Tibial nerve (tissue), 4 donors: Measurements from ENCODE around the gene ICE1. TPM values are rescaled to one million over a fixed set of nuclear protein-coding genes. Genes with fewer than 3 reads are reported as not detected.

Source experiments
- DNase-seq, 2 donors: peaks; one replicate each; pipeline ENCODE4 v3.0.0-alpha.2; 2019; ENCODE audit warnings: low spot score in 2 of 2
- H3K27ac ChIP-seq, 4 donors: fragments of 200-600 bp; sonication (generic) in 3 of 4; one replicate each; pipeline ENCODE4 v1.5.1; 2017 to 2019; ENCODE audit warnings: mild to moderate bottlenecking in 1 of 4
- H3K27me3 ChIP-seq, 2 donors: fragments of 200-600 bp; sonication (generic) in 1 of 2; one replicate each; pipeline versions ENCODE4 v1.5.1 to v1.6.0; 2017 to 2019
- H3K36me3 ChIP-seq, 3 donors: fragments of 200-600 bp; sonication (generic); one replicate each; pipeline ENCODE4 v1.5.1; 2018 to 2019
- H3K4me1 ChIP-seq, 4 donors: fragments of 200-600 bp; sonication (generic) in 3 of 4; one replicate each; pipeline ENCODE4 v1.5.1; 2017 to 2019
- H3K4me3 ChIP-seq, 4 donors: fragments of 200-600 bp; sonication (generic) in 3 of 4; one replicate each; pipeline ENCODE4 v1.5.1; 2017 to 2019; ENCODE audit warnings: mild to moderate bottlenecking in 1 of 4, moderate library complexity in 1 of 4
- H3K9me3 ChIP-seq, 4 donors: fragments of 200-600 bp; sonication (generic) in 3 of 4; one replicate each; pipeline ENCODE4 v1.5.1; 2017 to 2019
- CTCF ChIP-seq, 5 experiments: fragments of 200-600 bp in 3 of 5; fragments of 450-650 bp in 2 of 5; sonication (generic) in 3 of 5; IDR thresholded peaks; one replicate each; pipeline ENCODE4 v1.5.1; 2016 to 2019; ENCODE audit warnings: antibody characterized with exemption in 5 of 5, mild to moderate bottlenecking in 3 of 5, moderate library complexity in 2 of 5
- EP300 ChIP-seq, 2 donors: sonication (generic); formaldehyde crosslinking; IDR thresholded peaks; one replicate each; pipeline ENCODE4 v1.6.1; 2017; ENCODE audit warnings: antibody characterized with exemption in 2 of 2, mild to moderate bottlenecking in 1 of 2
- POLR2A ChIP-seq, 2 donors: fragments of 450-650 bp; IDR thresholded peaks; one replicate each; pipeline ENCODE4 v1.6.1; 2017; ENCODE audit warnings: antibody characterized with exemption in 2 of 2, mild to moderate bottlenecking in 2 of 2, moderate library complexity in 2 of 2
- WGBS, 2 donors: methylation state at CpG; one replicate each; pipeline ENCODE4 v1.1.5; 2018; 5-methylcytosine and 5-hydroxymethylcytosine counted together
- total RNA-seq, 4 donors: library from RNA; depleted of rRNA; stranded (reverse); fragments of >200 nt; gene quantifications; one replicate each; pipeline ENCODE4 v1.1.0, GENCODE V29; 2016

Gene ICE1
- total RNA-seq = 10 to 100 TPM; 30.9 to 37.5 (median 33.7) TPM

- H3K9me3 ChIP-seq = no peaks in the 10 kb centered on the region
- peak within 1 kb of the TSS; percentile 93 to 98 (median 98) for H3K27ac ChIP-seq
- peak; percentile 95 to 96 for DNase-seq
- no peaks in the 10 kb centered on the region for H3K27me3 ChIP-seq
- TF ChIP-seq POLR2A (IDR thresholded peaks at IDR 0.05) (peak in 1 of 2 donors; percentile 75), EP300 (IDR thresholded peaks at IDR 0.05) (peak; percentile 93 to 96), CTCF (IDR thresholded peaks at IDR 0.05) (peak in 2 of 5 experiments; percentile 37 to 58)
- H3K36me3 ChIP-seq = peaks cover 0 to 5% (median 0%) of the 10 kb centered on the region in 3 donors
- H3K4me1 ChIP-seq = peaks cover 0 to 68% (median 33%) of the 10 kb centered on the region in 4 donors
- 1% methylated on average over 27 to 39 of the region's 71 CpGs for WGBS, 2 donors
- H3K4me3 ChIP-seq = peak within 1 kb of the TSS; percentile 81 to 100 (median 90)
These were observed at the start of gene ICE1 for GRCh38 chr5:5421961-5422818. ICE1 (plus strand) TSS chr5:5422677; CDS start chr5:5422916, 239 bp downstream.

GRCh38 chr5:5372930-5373329, 49.5 kb upstream of the ICE1 start:
- no peak for TF ChIP-seq CTCF (IDR thresholded peaks at IDR 0.05)
- TF ChIP-seq POLR2A (IDR thresholded peaks at IDR 0.05) = no peak
- TF ChIP-seq EP300 (IDR thresholded peaks at IDR 0.05) = no peak
- Histone ChIP-seq H3K4me3 (no peak overlapping the region), H3K27me3 (no peaks in the 10 kb centered on the region), H3K27ac (no peak overlapping the region), H3K36me3 (no peaks in the 10 kb centered on the region), H3K9me3 (no peaks in the 10 kb centered on the region), H3K4me1 (peaks cover 0 to 18% (median 0%) of the 10 kb centered on the region in 4 donors)
- WGBS, 2 donors = 79 to 80% methylated on average over 10 of the region's 10 CpGs
- DNase-seq = no peak

GRCh38 chr5:5373351-5373989, 49.0 kb upstream of the ICE1 start:
- 63 to 84% methylated on average over 2 of the region's 2 CpGs for WGBS, 2 donors
- Histone ChIP-seq H3K4me1 (peaks cover 0 to 18% (median 0%) of the 10 kb centered on the region in 4 donors), H3K36me3 (no peaks in the 10 kb centered on the region), H3K27me3 (no peaks in the 10 kb centered on the region), H3K4me3 (no peak overlapping the region), H3K9me3 (no peaks in the 10 kb centered on the region), H3K27ac (peak overlapping the region in 1 of 4 donors; percentile 16)
- peak in 1 of 2 donors; percentile 36 for DNase-seq
- TF ChIP-seq EP300 (IDR thresholded peaks at IDR 0.05) (peak in 1 of 2 donors; percentile 46), CTCF (IDR thresholded peaks at IDR 0.05) (no peak), POLR2A (IDR thresholded peaks at IDR 0.05) (no peak)

GRCh38 chr5:5374009-5374715, 48.3 kb upstream of the ICE1 start:
- no peaks in the 10 kb centered on the region for H3K9me3 ChIP-seq
- peaks cover 0 to 14% (median 0%) of the 10 kb centered on the region in 4 donors for H3K4me1 ChIP-seq
- peak overlapping the region in 1 of 4 donors; percentile 16 for H3K27ac ChIP-seq
- WGBS, 2 donors = 53 to 59% methylated on average over 6 of the region's 6 CpGs
- TF ChIP-seq EP300 (IDR thresholded peaks at IDR 0.05) = no peak
- TF ChIP-seq CTCF (IDR thresholded peaks at IDR 0.05) = no peak
- TF ChIP-seq POLR2A (IDR thresholded peaks at IDR 0.05) = no peak
- no peaks in the 10 kb centered on the region for H3K36me3 ChIP-seq
- no peak for DNase-seq
- H3K27me3 ChIP-seq = no peaks in the 10 kb centered on the region
- no peak overlapping the region for H3K4me3 ChIP-seq
